CD4-positive, alpha-beta T cell treated with Interleukin-12 subunit alpha and Interleukin-12 subunit beta, for 1 hour (primary cell): Measurements from ENCODE around the gene FLT1.

ENCODE experiments used
- DNase-seq: peaks from one replicate; pipeline ENCODE4 v3.0.0-alpha.2; 2020

FLT1 gene

DNA sequence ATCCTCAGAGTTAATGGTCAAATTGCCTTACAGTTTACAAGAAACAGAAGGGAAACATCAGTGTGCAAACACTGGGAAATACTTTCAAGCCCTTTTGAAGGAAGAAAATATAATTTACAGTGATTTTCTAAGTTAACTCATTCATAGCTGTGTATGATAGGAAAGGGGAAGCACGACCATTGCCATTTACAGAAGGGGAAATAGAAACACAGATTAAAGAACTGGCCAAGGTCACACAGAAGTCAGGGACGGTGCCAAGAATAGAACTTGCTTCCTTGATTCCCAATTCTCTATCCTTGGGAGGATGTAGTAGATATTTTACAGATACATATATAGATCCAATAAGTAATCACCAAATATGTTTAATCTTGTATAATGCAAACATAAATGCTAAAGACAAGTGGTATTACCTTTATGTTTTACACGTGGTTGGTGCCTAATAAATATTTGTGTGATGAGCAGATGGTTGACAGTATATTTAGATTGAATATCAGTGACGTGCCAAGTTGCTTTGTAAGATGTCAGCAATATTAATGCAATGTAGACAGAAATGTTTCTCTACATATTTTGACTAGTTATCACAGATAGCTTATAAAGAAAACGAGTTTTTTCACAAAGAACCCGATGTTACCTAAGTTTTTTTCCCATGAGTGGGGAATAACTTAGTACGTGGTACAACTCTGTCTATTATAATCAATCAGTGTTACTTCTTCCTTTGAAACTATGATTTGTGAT, 73.1 kb downstream of the FLT1 start:
- no peak for DNase-seq

DNA sequence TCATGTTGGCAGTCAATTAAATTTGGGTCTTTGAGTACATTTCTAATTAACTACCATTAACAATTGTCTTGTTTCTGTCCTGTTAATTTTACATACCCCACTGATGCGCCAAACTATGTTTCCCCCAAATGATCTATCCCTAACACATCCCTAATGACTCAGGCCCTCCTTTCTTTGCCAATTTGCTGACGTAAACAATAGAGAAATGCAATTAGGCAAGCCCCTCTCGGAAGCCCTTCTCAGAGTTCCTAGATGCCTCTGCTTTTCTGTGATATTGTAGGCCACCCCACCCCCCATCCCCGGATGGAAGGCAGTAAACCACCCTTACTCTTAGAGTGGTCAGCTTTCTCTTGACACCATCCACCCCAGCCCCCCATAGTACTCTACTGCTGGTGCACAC, 74.2 kb downstream of the FLT1 start:
- DNase-seq, result no peak

DNA sequence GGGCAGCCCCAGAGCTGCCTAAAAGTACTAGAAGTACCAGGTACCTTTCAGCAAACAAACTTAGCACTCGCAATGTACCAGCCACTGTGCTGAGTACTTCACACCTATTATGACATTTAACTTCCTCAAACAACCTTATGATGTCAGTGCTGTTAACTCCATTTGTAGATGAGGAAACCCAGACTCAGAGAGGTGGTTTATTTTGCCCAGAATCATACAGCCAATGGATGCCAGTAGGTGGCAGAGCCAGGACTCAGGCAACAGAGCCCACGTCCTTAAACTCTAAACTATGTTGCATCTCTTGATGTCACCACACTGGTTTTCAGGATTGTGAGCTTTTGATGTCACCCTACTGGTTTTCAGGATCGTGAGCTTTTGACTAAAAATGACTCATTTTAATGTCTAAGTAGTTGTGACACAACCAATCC, 78.9 kb downstream of the FLT1 start:
- DNase-seq, result no peak

DNA sequence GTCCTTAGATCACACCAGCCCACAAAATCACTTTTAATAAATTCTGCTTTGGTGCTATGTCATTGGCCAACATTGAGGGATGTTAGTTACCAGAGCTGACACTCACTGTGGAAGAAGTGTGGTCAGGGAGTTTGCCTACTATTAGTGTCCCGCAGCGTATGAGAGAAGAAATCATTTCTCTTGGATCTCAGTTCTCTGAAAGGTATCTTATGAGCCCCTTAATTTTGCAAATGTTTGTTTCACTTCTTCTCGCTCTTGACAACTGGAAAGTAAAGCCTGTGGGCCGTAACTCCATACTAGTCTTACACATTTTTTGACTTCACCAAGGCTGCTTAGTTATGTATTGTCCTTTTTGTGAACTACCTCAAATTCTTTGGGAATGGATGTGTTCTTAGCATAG, 80.9 kb downstream of the FLT1 start:
- no peak for DNase-seq

DNA sequence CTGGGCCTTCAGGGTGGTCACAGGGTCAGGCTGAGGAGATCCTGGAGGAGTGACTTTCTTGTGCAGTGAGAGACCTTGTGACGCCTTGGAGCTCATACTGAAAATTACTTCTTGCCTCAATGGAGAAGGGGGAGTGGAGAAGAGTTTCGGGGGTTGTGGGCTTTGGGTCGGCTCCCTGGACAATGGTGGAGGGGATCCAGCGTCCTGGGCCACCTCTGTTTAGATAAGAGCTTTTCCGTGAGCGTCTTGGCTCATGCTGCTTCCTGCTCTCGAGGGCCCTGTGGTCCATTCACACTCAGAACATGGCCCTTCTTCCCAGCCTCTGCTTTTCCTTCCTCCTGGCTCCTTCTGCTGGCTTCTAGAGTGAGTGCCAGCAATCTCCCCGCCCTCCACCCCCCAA, 81.9 kb downstream of the FLT1 start:
- no peak for DNase-seq

DNA sequence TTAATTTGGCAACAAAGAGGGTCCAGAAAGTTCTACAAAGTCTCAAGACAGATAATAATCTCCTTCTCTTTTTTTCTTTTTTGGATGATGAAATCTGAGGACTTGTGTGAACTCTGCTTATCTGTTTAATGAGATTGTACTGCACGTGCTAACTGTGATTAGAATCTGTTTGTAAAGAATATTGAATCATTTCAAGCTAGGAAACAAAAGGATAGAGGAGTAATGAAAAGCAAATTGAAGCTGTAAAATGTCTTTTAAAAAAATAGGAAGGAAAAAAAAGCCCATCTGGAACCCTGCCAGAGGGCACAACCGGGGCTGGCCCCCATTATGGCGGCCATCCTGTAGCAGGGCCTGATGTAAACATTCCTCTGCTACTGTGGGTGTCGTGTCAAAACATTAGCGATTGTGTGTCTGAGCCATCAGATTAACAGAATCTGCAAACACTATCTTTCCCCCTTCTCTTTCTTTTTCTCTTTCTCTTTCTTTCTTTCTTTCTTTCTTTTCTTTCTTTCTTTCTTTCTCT, 83.0 kb downstream of the FLT1 start:
- no peak for DNase-seq

DNA sequence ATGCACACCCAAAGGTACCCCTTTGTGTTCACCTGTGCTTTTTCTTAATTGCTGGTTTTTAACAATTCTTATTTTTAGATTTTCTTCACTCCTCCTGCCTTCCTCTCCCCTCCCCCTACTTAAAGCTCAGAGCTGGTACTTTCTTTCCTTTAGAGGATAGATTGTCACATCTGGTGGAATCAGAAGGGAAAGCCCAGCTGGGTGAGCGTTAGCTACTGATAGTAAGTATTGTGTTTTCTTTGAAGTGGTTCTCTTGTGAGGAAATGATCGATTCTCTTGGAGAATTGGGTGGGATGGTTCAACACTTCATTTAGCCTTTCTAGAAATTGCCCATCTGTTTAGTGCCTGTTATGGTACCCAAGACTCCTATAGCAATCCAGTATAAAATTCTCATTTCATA, 84.8 kb downstream of the FLT1 start:
- DNase-seq, result no peak

DNA sequence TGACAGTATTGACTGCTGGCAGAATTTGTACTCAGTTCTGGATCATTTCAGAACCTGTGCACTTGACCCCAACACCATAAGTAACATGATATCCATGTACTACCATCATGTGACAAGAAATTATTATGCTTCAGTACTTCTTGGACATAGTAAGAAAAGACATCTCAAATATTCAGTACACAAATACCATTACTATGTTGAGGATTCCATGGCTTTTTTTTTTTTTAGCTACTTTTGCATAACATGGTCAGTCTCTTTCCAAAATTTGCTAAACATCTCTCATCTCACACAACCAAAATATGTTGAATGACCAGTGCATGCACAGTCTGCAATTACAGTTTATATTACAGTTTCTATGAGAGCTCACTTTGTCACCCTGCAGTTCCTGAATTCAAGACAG, 85.3 kb downstream of the FLT1 start:
- DNase-seq, result no peak

DNA sequence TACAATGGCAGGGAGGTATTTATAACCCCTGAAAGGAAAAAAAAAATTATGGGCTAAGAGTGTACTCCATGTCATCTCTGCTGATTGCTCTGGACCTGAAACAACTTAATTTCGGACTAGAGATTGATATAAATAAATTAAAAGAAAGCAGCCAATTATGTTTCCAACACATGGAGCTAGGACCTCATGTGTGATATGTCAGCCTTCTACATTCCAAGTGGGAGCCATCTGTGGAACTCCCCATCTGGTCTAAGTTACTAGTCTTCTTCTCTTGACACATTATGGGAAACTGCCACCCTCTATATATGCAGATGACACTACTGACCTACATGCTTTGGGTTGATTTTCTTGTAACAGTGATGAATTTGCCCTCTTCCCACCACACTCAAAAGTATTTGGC, 86.1 kb downstream of the FLT1 start:
- no peak for DNase-seq

DNA sequence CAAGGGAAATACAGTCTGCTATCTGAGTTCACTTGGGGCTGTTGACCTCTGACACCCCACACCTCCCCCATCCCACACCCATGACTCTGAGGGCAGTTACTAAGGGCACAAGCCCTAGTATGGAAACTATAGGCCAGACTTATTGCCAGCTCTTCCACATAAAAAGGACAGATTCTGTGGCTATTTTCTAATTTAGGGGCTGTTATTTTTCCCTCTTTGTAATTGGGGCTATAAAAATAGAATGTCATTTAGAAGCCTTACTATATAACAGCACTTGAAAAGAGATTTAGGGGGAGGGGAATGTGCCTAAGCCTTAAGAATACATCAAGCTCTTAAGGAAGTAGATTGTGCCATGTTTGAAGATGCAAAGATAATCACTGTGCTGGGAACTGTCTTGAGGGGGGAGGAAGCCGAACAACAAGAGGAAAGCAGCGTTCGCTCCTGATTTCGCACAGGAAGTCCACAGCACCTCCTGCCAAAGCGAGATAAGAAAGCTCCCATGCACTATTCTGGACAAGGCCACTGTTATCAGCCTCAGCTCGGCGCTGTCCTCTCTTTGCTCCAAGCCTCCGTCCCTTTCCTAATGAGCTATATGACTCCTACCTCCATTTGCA, 86.6 kb downstream of the FLT1 start:
- no peak for DNase-seq

DNA sequence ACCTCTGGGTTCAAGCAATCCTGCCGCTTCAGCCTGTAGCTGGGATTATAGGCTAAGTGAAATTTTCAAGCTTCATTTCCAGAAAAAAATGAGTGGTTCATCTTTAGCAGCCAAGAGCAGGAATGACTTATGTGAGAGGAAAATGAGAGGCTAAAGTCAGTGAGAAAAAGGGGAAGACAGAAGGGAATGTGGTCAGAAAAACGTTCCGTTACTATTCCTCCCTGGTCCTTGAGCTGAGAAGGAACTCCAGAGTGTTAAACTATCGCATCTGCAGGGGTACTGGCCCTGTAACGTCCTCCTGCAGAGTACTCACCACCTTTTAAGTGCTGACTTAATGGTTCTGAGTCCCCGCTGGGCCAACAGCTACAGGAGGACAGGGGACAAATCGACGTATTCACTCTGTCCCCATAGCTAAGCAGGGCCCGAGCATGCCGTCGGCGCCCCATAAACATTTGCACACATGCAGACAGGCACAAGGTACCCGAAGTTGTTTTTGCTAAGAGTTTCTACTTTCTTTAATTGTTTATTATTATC, 88.1 kb downstream of the FLT1 start:
- DNase-seq, result no peak

DNA sequence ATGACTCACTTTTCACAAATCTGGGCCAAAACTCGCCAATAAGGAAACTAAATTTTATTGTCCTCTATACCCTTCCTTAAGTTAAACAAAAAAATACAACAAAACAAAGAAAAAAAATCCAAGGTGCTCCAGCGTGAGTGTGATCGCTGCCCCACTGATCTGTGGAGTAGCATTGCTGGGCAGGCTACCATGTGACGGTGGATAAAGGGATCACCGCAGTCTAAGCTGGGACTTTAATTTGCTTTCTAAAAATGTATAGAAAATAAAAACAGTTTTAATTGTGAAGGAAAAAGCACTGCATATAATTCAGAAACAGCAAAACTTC, 92.9 kb downstream of the FLT1 start:
- DNase-seq, result no peak

DNA sequence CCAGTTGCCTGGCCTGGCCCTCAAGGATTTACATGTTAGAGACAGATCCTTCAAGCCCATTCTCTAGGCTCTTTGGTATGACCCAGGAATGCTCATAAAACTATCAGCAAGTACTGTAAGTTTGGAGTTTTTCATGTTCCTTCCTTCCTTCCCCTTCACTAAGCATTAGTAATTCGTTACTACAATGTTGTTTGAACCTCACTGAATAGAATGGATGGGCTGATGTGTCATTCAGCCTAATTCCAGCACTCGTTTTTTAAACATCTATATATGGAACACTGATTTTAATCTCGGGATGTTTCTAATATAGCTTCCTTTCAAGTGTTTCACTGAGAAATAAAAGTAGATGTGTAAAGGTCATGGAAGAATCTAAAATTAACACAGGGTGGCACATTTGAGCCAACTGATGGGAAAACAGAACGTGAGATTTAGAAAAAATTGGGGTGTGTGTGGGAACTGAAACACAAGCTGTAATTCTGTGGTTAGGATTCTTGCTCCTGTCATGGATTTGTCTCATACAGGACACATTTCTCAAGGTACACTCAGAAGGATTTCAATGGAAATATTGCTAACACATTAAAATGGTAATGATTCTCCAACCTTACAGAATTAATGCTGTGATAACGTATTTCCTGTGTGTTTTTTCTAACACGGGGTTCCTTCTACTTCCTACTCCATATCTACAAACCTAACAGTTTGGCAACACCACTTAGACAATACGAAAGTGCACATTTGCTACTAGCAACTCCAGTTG, 93.4 kb downstream of the FLT1 start:
- no peak for DNase-seq

DNA sequence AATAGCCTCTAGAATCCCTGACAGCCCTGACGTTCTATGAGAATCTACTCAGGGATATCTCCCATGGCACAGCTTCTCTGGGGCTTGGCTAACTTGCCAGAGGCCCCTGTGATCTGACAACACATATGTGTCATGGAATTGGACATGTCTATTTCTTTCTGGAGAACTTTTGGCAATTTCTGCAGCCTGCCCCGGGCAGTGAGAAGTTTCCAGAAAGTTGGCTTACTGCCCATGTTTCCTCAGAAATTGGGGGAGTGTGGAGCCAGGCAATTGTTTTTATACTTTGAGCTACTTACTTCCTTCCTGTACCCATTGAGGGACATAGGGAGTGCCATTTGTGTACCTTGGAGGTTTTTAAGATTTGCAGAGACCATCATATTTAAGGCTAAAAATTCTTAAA, 98.9 kb downstream of the FLT1 start:
- no peak for DNase-seq

DNA sequence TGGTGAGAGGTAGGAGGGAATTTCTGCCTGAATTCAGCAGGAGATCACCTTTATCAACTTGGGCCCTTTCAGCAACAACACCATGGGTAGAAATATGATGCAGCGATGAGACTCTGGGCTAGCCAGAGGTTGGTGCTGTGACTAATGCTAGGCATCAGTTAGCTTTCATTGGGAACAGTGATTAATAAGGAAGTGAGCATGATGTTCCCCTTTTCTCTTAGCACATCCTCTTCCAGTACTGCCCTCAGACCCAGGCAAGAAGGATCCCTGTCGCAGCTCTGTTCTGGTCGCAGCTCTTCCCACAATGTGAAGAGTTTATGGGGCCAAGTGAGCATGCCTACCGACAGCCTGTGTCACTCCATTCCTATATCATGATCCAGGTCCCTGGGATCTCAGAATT, 100.5 kb downstream of the FLT1 start:
- no peak for DNase-seq

DNA sequence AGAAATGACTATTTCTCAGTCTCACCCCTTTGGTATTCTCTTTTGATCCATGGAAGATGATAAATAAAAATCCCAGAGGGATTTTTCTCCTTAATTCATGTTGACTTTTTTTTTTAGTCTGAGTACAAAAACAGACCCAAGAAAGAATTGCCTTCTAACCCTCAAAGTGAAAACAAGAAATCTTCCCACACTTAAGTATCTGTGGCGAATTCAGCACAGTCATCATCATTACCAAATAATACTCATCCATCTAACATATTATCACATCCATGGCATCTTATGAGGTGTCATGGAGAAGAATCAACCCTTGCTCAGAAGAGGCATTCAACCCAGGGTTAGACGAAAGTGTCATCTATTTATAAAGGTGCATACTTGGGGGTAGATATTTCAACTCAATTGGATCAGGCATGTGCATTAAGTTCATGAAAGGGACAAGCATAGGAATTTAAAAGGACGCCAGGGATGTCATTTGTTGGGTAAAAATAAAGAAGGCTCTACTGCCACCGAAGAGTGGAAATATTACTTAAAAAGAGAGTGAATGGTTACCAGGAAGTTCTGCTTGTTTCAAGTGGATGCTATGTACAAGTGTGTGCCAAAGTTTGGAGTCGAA, 101.9 kb downstream of the FLT1 start:
- DNase-seq, result no peak

DNA sequence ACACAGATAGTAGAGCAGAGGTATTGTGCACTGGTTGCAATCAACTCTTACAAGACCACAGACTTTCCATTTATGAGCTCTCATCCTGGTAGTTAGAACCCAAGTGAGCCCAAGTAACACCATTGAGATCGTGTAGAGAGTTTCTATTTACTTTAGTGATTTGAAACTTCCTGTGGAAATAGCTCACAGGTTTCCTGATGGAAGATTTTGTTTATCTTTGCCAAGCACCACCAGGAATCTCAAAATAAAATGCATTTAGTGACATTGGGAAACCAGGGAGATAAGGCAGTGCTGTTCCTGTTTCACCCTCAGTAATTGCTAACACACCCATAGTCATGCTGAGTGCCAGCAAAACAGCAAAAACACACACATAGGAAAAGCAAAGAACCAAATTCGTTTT, 102.5 kb downstream of the FLT1 start:
- no peak for DNase-seq

DNA sequence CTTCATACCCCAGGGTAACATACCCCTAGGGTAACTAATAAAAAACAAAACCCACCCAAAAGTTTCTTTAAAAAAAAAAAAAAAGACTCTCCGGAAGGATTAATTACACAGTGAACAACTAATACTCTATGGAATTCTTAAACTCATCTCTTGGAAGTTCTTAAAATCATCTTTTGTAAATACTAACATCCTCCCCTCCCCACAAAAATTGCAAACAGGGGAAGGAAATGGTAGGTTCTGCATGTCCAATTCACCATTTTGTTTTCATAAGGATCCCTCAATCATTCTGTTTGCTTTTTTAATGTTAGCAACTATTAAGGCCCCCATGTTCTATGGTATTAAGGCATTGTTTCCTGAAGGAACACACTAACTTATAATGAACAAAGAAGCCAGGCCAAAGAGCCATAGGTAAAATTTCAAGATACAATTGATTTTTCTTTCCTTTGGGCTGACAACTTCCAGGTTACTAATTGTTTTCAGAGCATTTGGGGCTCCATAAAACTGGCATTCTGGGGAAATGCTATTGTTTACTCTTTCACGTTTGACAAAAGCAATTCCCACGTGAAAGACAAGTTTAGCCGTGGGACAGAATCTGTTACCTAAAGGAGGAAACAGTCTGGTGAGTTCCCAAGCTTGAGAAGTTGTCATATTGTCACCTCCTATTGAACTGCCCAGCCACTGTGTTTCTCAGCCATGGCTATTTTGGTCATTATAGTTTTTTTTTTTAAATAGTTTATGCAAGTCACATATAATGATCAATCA, 107.0 kb downstream of the FLT1 start:
- no peak for DNase-seq

DNA sequence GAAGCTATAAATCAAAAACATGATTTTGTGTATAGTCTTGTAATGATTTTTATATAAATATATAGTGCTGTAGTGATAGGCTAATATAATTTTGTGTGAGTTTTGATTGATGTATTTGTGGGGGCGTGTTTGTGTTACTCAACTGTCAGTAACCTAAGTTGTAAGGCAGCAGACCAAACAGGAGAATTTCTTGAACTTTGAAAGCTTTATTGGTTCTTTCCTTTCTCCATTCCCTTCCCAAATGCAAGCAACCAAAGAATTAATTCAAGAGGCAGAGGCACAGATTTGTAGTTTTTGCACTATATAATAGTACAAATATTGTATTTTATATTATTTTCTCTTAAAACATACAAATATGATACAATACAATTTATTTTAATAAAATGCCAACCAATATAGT, 109.6 kb downstream of the FLT1 start:
- DNase-seq, result no peak

DNA sequence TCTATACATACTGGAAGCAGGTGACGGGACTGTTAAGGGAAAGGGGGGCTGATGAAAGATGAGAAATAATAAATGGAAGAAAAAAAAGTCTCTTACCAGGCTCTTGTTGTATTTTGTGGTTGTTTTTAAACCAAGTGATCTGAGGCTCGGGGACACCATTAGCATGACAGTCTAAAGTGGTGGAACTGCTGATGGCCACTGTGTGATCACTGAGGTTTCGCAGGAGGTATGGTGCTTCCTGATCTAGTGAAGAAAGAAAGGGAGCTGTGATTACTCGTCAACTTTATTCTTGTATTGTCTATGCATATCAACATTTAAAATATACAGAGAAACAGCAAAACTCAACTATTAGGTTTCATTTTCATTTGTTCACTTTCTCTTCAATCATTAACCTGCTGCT, 110.1 kb downstream of the FLT1 start:
- DNase-seq, result no peak

DNA sequence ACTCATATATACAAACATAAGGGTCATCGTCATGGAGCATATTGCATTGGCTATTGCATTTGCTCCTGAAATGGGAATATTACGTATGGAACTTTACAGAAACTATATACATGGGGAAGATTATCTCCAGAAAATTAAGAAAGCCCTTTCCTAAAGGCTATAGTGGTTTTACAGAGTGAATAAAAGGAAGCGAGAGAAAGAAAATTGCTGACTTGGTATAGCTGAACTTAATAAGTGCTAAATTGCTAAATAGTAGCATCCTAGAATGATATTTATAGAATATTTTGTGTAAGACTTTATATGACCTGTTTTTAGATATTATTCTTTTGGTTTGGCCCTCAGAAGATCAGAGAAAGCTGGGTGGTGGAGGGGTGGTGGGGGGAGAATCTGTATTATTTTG, 114.6 kb downstream of the FLT1 start:
- no peak for DNase-seq

DNA sequence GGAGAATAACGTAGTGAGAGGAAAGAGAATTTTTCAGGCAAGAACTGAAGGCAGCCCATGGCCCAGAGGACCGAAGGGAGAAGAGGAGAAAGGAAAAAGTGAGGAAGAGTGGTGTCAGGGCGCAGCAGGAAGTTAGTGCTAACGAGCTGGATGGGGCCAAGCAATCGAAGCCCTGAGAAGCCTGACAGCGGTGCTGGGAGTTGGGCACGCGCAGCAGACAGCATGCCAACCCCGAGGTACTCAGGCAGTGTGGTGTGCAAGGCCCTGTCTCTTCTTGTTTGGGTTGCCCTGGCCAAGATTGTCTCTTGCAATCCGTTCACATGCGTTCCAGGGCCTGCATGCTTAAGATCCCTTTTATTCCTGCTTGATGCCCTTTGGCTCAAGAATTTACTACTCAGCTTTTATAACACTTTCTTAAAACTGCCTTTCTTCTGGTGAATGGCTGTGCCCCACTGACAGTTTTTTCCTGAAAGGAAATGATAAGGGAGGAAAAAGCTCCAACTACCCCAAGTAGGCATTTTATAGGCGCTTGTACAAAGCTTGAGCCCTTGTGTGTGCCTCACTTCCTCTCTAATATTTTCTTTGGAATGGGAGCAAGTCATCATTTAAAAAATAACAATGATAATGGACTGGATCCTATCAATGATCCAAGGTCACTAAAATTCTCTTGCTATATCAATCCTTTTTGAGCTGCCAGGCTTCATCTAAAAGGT, 115.4 kb downstream of the FLT1 start:
- no peak for DNase-seq
